HG03439 (cell line): ENCODE measurements around the gene MRO.
"Not testable (repeated sequence)": the region's sequence is repeated elsewhere in the genome, so short reads cannot be mapped to it uniquely, and the experiment has no call there.

Source experiments
- ATAC-seq: cut with Tn5 transposase; IDR thresholded peaks from one replicate; pipeline ENCODE4 v1.9.1; 2021; ENCODE audit warnings: mild to moderate bottlenecking, moderate library complexity; ENCODE audit not compliant: unreplicated experiment

The MRO gene

DNA sequence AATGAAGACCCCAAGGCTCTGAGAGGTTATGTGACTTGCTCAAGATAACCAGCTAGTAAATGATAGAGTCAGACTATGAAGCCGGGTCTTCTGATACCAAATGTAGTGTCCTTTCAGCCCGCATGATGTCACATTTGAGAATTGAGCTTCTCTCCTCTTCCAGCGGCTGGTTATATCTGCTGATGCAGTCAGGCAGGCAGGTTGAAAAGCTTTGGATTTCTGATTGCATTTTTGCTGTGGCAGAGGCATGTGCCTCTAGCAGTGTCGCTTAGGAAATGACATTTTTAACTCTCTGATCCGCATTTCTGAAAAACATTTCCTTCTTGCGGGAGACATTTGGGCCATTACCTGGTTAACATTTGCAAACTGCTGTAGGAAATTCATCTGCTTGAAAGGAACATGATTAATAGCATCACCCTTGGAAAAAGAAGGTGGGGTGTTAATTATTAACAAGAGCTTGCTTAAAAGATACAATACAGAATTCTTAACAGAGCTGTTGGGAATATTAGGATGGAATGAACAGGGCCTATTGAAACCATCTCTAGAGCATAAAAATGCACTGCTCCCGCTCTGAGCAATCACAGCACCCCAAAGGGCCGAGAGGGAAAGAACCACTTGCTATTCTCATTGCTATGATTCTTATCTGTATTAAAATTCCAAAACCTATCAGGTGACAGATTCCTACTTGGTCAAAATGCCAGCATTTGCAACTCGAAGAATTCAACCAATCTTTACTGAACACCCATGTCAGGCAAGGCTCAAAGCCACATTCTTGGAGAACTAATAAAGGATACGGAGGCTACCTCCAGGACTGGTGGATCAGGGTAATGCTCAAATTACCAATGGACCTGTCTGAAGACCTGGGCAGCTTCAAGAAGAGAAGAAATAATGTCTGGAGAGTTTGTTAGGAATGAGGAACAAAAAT lies 25.9 kb downstream of the MRO start:
- ATAC-seq = no peak

DNA sequence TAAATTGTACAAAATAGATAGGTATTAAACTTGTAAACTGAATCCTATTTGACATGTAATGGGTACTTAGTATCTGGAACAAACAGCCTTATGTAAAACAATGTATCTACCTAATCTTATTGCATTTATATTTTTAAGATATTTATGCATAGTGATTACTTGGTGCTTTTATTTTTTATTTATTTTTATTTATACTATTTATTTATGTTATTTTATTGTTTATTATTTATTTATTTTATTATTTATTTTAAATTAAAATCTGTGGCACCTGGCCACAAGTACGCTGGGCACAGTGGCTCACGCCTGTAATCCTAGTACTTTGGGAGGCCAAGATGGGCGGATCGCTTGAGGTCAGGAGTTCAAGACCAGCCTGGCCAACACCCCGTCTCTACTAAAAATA lies 26.9 kb downstream of the MRO start:
- no peak for ATAC-seq

DNA sequence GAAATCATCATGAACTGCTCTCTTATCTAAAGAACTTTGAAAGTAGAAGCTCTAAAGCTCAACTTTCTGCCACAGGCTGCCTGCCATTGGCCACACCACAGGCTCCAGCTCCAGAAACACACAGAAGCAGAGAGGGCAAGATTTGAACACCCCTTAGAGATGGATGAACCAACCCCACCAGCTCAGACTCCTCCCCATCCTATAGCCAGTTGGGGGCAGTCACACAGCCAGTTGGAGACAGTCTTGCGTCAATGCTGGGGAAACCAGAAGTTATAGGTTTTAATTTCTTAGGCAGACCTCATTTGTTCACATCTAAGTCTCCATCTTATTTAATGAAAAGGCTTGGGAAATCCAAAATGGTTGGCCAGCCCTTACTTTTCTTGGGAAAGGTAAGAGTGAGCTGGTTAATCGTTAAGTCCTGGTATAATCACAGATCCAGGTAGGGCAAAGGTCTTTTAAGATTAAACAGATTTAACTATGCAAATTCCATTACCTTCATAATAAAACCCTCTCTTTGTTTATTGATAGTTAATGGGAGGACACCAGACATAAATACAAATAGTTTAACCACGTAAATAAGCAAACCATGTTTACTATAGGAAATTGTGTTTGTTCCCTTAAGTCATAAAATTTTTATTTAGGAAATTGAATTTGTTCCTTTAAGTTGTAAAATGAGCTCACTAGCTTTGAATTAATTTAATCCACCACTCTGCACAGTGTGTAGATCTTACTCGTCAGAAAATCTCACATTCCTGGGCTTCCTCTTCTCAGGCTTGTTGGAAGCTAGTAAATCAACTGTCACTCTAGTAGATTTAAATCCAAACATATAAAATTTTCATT lies 28.0 kb downstream of the MRO start:
- no peak for ATAC-seq

GRCh38 chr18:50790948-50791347 lies 28.9 kb downstream of the MRO start:
- no peak for ATAC-seq

DNA sequence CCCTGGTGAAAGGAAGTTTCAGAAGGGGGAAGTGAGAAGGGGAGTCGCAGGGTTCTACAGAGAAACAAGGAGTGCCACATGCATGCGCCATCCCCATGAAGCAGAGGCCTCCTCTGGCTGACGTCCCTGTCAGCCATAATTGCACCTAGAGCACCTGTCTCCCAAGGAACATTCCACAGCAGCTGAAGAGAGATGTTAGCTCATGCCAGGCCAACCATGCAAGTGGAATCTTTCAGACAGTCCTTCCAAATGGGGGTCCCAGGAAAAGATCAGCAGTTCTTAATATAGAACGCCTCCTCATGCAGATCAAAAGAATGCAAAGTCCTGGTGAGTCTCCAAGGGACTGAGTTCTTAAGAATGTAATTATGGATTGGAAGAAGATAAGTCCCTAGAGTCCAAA lies 29.6 kb downstream of the MRO start:
- no peak for ATAC-seq

DNA sequence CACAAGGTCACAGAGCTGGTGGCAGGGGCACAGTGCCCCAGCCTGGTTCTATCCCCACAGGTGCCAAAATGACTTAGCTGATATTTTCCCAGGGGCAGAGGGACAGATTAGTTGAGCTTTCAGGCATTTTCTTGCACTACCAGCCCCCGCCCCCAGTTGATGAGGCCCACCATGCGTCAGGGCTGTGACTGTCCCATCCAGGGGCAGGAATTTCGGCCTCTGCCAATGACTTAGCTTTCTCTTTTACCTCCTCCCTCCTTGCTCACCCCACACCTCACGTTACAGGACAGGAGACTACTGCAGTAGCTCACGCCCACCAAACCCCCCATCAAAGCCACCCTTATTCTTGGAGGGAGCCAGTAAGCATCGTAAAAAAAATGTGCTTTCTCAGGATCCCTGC lies 31.5 kb downstream of the MRO start:
- ATAC-seq = no peak

DNA sequence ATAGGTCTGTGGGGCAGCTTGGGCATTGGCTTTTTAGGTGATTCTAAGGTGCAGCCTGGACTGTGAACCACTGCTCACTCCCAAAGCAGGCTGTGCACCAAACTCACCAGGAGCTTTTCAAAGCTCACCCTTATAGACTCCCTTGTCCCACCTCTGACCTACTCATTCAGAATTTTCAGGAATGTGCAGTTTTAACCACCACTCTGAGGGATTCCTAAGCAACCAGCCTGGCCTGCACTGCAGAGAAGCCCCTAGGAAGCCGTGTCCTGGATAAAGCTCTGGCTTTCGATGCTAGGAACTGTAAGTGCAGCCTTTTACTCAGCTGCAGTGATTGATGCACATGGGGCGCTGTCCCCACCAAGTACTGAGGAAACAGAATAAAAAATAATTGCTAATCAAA lies 33.0 kb downstream of the MRO start:
- ATAC-seq = no peak

DNA sequence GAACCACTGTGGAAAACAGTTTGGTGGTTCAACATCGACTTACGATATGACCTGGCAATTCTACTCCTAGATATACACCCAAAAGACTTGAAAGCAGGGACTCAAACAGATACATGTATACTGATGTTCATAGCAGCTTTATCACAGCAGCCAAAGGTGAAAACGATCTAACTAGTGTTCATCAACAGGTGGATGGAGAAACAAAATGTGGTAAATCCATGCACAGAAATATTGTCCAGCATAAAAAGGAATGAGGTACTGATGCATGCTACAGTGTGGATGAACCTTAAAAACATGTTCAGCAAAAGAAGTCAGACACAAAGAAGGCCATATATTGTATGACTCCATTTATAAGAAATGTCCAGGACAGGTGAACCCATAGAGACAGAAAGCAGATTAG lies 36.3 kb downstream of the MRO start:
- ATAC-seq = no peak

DNA sequence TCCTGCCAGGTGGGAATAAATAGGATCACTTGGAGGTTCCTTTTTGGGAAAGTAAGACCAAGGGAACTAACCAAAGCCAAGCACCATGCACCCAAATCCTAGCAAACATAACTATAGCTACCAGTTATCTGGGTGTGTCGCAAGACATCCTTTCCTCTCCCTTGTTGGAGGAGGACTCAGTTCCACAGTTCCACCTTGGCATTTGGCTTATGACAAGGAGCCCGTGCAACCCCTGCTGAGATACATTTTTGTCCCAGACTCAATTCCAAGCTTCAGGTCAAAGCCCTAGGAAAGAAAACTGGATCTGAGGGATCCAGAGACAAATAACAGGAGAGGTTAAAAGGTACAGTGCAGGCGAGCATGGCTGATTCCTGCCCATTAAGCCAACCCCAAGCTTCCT lies 40.8 kb downstream of the MRO start:
- not testable (repeated sequence) for ATAC-seq

- ATAC-seq = no peak
Measured at GRCh38 chr18:50776383-50776782, 43.4 kb downstream of the MRO start.

- no peak for ATAC-seq
Measured at GRCh38 chr18:50775726-50776125, 44.1 kb downstream of the MRO start.

DNA sequence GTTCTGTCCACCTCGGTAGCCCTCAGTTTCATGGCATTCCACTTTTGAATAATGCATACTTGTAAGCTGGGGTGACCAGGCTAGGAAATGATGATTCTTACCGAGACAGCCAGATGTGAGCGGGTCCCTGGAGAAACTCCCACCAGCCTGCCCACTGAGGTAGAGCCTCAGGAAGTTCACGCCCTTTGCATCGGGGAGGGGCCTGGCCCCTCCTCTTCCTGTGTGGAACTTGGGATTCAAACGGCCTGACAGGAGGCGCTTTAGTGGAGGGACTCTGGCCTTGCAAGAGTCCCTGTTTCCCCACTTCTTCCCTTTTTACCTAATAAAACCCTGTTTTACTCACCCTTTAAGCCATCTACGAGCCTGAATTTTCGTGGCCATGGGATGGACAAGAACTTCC lies 44.6 kb downstream of the MRO start:
- ATAC-seq = no peak

GRCh38 chr18:50769463-50769862 lies 50.4 kb downstream of the MRO start:
- ATAC-seq = no peak

DNA sequence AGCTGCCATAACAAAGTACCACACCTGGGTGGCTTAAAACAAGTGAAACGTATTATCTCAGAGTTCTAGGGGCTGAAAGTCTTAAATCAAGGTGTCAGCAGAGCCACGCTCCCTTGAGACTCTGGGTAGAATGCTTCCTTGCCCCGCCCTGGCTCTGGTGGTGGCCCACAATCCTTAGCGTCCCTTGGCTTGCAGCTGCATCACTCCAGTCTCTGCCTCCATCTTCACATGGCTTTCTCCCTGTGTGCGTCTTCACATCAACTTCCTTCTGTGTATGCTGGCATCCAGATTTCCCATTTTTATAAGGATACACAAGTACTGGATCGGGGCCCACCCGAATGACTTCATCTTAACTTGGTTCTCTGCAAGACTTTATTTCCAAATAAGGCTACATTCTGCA lies 62.5 kb downstream of the MRO start:
- ATAC-seq = no peak

DNA sequence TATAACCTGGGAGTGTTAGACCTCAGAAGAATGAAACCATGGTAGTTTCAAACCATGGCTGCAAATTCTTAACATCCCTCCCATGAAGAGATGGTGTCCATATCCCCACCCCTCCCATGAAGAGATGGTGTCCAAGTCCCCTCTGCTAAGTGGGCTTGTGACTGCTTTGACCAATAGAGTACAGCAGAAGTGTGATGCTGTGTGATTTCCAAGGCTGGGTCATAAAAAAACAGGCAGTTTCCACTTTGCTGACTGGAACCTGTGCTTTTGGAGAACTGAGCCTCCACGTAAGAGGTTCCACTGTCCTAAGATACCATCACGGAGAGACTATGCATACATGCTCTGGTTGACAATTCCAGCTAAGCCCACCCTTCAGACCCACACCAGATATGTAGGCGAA lies 65.5 kb downstream of the MRO start:
- no peak for ATAC-seq

DNA sequence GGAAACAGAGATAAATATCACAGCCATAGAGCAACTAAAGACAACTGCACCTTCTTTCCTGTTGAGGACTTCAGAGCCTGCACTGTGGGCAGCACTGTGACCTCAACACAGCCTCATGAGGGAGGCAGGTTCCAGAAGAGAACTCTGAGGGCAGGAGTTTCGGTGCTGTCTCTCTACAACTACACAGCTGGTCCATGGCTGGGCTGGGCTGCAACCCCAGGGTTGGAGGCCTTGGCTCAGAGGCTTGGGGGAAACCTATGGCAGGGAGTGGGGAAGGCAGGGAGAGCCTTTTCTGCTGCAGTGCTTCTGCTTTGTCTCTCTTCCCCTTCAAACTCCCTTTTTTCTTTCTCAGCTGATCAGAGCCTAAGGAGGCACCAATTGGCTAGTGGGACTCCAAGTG lies 66.5 kb downstream of the MRO start:
- ATAC-seq = no peak

DNA sequence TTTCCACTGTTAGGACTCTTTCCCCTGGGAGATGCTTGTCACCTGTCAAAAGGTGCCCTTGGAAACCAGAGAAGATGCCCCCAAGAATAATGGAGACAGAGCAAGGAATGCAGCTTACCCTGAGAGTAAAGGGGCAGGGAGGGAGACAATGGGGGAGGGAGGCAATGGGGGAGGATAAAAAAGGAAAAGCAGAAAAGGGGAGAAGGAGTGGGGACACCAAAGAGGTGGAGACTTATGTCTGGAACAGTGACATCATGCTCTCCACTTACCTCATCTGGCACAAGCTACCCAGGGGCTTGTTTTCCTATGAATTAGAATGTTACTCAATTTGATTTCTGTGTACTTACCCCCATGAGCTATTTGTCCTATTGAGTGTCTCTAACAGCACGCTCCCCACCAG lies 67.9 kb downstream of the MRO start:
- no peak for ATAC-seq

GRCh38 chr18:50751490-50751889 lies 68.3 kb downstream of the MRO start:
- no peak for ATAC-seq

GRCh38 chr18:50750546-50750945 lies 69.3 kb downstream of the MRO start:
- no peak for ATAC-seq

DNA sequence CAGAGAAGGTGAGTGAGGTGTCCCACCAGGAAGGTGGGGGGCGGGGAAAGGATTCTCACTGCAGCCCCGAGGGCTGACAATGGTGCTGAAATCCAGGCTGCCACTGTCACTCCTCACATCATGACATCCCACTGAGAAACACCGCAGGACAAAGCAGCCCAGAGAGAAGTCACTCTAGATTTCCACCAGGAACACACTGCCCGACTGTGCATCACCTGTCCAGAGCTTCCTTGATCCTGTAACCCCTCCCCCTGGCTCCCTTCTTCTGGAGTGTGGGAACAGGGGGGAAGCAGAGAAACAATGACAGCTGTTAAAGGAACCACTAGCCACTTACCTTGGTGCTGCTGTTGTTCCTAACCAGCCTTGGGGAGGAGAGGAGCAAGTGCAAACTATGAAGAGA lies 69.9 kb downstream of the MRO start:
- ATAC-seq = no peak

GRCh38 chr18:50749421-50749820 lies 70.4 kb downstream of the MRO start:
- no peak for ATAC-seq
